A549 (cell line): ENCODE measurements around the gene FAN1. TPM values are rescaled to one million over a fixed set of nuclear protein-coding genes. Genes with fewer than 3 reads are reported as not detected.

Source experiments
- ATAC-seq, 2 experiments: fragments of 200-7000 bp in 1 of 2; fragments of >200 bp in 1 of 2; cut with Nextera tagmentation in 1 of 2; cut with Tn5 transposase in 1 of 2; 3 replicates each; pipeline versions ENCODE4 v1.8.0 to v1.9.1; 2018 to 2020; ENCODE audit warnings: mild to moderate bottlenecking in 1 of 2, moderate library complexity in 1 of 2
- CTCF ChIA-PET: fragments of 300-600 bp; sonication (Branson Sonifier 250); formaldehyde crosslinking; extraction: SDS; loops from one replicate; lab custom pipeline; 2021; ENCODE audit warnings: antibody characterized with exemption, inconsistent platforms; lab: Yijun Ruan, JAX
- POLR2A ChIA-PET: fragments of 350-600 bp; formaldehyde crosslinking; extraction: SDS; loops from one replicate; lab custom pipeline; 2021; ENCODE audit warnings: antibody characterized with exemption, inconsistent platforms; lab: Yijun Ruan, JAX
- DNase-seq, 2 experiments: peaks; one replicate each; pipeline versions ENCODE4 v3.0.0 to v3.0.0-alpha.2; 2011 to 2016; ENCODE audit warnings: low read depth in 1 of 2, low spot score in 1 of 2
- FAIRE-seq: peaks from 2 replicates; lab custom pipeline; 2011; peaks lifted over from hg19 to GRCh38; lab: Jason Lieb, UNC
- H3K27ac ChIP-seq, 2 experiments: fragments of >200 bp; sonication (Bioruptor Twin); formaldehyde crosslinking; 3 replicates each; pipeline ENCODE4 v1.5.1; 2016 to 2017
- H3K4me1 ChIP-seq: fragments of >200 bp; sonication (Bioruptor Twin); formaldehyde crosslinking; 3 replicates; pipeline ENCODE4 v1.6.1; 2016
- H3K4me2 ChIP-seq: fragments of >200 bp; sonication (Bioruptor Twin); formaldehyde crosslinking; 3 replicates; pipeline ENCODE4 v1.6.1; 2016
- H3K4me3 ChIP-seq: fragments of >200 bp; sonication (Bioruptor Twin); formaldehyde crosslinking; 3 replicates; pipeline ENCODE4 v1.5.1; 2016
- H3K9me3 ChIP-seq: fragments of >200 bp; sonication (Bioruptor Twin); formaldehyde crosslinking; 3 replicates; pipeline ENCODE4 v1.6.1; 2016
- BHLHE40 ChIP-seq: IDR thresholded peaks from 2 replicates; pipeline ENCODE4 v1.6.1; 2012; ENCODE audit warnings: low read depth, low read length, inconsistent platforms
- EHMT2 ChIP-seq: fragments of 200-600 bp; sonication (generic); IDR thresholded peaks from 2 replicates; pipeline ENCODE4 v1.6.1; 2016; ENCODE audit warnings: antibody characterized with exemption, low read depth, mild to moderate bottlenecking, moderate library complexity
- EP300 ChIP-seq, 2 experiments: fragments of >200 bp; sonication (Bioruptor Twin); formaldehyde crosslinking; IDR thresholded peaks; 2 replicates in 1 of 2; 3 replicates in 1 of 2; pipeline ENCODE4 v1.6.1; 2016 to 2017
- FOSL2 ChIP-seq, 2 experiments: fragments of 450-650 bp in 1 of 2; fragments of >200 bp in 1 of 2; sonication (Bioruptor Twin) in 1 of 2; formaldehyde crosslinking; IDR thresholded peaks; 2 replicates each; pipeline versions ENCODE4 v1.5.0 to v1.6.1; 2016 to 2020; ENCODE audit warnings: mild to moderate bottlenecking in 1 of 2, moderate library complexity in 1 of 2
- GATA3 ChIP-seq: IDR thresholded peaks from 2 replicates; pipeline ENCODE4 v1.6.1; 2012; ENCODE audit warnings: borderline replicate concordance
- HDAC2 ChIP-seq: fragments of 200-600 bp; sonication (generic); IDR thresholded peaks from 2 replicates; pipeline ENCODE4 v1.6.1; 2016
- HEYL ChIP-seq: fragments of 250-450 bp; sonication (Bioruptor Pico); IDR thresholded peaks from 2 replicates; pipeline ENCODE4 v1.8.0; 2021; ENCODE audit warnings: mild to moderate bottlenecking, moderate library complexity
- JUN ChIP-seq, 2 experiments: fragments of >200 bp; sonication (Bioruptor Twin); formaldehyde crosslinking; IDR thresholded peaks; 2 replicates in 1 of 2; 3 replicates in 1 of 2; pipeline ENCODE4 v1.6.1; 2016 to 2017
- KDM5A ChIP-seq: fragments of 200-600 bp; sonication (generic); IDR thresholded peaks from 2 replicates; pipeline ENCODE4 v1.6.1; 2016; ENCODE audit warnings: antibody characterized with exemption, mild to moderate bottlenecking
- MAFK ChIP-seq: fragments of 450-650 bp; IDR thresholded peaks from 2 replicates; pipeline ENCODE4 v1.6.1; 2014; ENCODE audit not compliant: partially characterized antibody
- NFE2L2 ChIP-seq: fragments of 150-350 bp; conservative IDR thresholded peaks from 2 replicates; pipeline ENCODE4 v1.6.1; 2014; ENCODE audit warnings: low read length
- NR3C1 ChIP-seq: fragments of >200 bp; sonication (Bioruptor Twin); formaldehyde crosslinking; IDR thresholded peaks from 3 replicates; pipeline ENCODE4 v1.6.1; 2017
- RAD21 ChIP-seq, 2 experiments: fragments of >200 bp in 1 of 2; sonication (Bioruptor Twin) in 1 of 2; formaldehyde crosslinking in 1 of 2; IDR thresholded peaks in 1 of 2; conservative IDR thresholded peaks in 1 of 2; 2 replicates in 1 of 2; 3 replicates in 1 of 2; pipeline ENCODE4 v1.6.1; 2012 to 2018; ENCODE audit warnings: inconsistent platforms in 1 of 2
- RNF2 ChIP-seq: fragments of 200-600 bp; sonication (generic); IDR thresholded peaks from 2 replicates; pipeline ENCODE4 v1.6.1; 2016; ENCODE audit warnings: low read depth, mild to moderate bottlenecking, antibody characterized with exemption, moderate library complexity, borderline replicate concordance
- TFCP2L1 ChIP-seq: fragments of 250-450 bp; sonication (Bioruptor Pico); IDR thresholded peaks from 2 replicates; pipeline ENCODE4 v1.5.0; 2021; ENCODE audit warnings: mild to moderate bottlenecking
- ZC3H11A ChIP-seq: fragments of 450-650 bp; IDR thresholded peaks from 2 replicates; pipeline ENCODE4 v1.6.1; 2014; ENCODE audit warnings: antibody characterized with exemption, mild to moderate bottlenecking
- ZFP36 ChIP-seq: fragments of 450-650 bp; IDR thresholded peaks from 2 replicates; pipeline ENCODE4 v1.6.1; 2014; ENCODE audit warnings: borderline replicate concordance; ENCODE audit not compliant: partially characterized antibody
- ZNF302 ChIP-seq: fragments of 250-450 bp; sonication (Bioruptor Pico); IDR thresholded peaks from 2 replicates; pipeline ENCODE4 v1.9.0; 2021; ENCODE audit warnings: inconsistent platforms, mild to moderate bottlenecking, moderate library complexity
- WGBS: methylation state at CpG from one replicate; pipeline ENCODE4 v1.1.6; 2017; ENCODE audit errors: missing lambda C conversion rate; 5-methylcytosine and 5-hydroxymethylcytosine counted together
- polyA plus RNA-seq, 4 experiments: library from polyadenylated mRNA; depleted of rRNA in 3 of 4; stranded (reverse); fragments of >200 nt; fragmentation: RNase III in 1 of 4; extraction: RNeasy Plus Mini Kit Qiagen cat#74134 plus additional on column Dnase treatment in 1 of 4; gene quantifications; 2 replicates in 3 of 4; 3 replicates in 1 of 4; pipeline ENCODE4 v1.2.3, GENCODE V29; 2011 to 2017
- TF ChIP-seq, protein P1 (sequence below): fragments of 200-600 bp; sonication (generic); IDR thresholded peaks from 2 replicates; pipeline ENCODE4 v1.6.1; 2016; ENCODE audit warnings: antibody characterized with exemption, mild to moderate bottlenecking, moderate library complexity
- TF ChIP-seq, protein P2 (sequence below): IDR thresholded peaks from 2 replicates; pipeline ENCODE4 v1.6.1; 2012
- TF ChIP-seq, protein P3 (sequence below): fragments of 250-450 bp; sonication (Bioruptor Pico); IDR thresholded peaks from 2 replicates; pipeline ENCODE4 v1.5.0; 2020; ENCODE audit warnings: low read depth, mild to moderate bottlenecking, moderate library complexity

FAN1 gene
- polyA plus RNA-seq, 2 of the 4 experiments (the other 2 are of a cell fraction) = 17.4 to 22.1 TPM

DNA sequence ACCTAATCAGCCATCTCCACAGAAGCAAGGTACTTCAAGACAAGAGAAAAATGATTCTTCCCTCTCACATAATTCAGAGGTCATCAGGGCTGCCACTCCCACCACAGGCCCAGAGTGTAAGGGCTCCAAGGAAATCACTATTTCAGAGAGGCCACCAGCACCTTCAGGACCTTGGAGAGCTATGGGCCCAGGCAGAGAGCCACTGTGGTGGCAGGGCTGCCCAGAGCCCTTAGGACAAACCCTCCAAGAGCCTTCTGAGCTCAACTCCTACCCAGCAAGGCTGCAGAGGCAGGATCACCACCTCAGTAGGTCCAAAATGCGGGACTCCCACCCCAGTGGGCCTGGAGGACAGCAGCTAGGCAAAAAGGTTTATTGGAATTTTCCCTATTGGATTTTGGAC, 17.9 kb upstream of the FAN1 start:
- ChIA-PET POLR2A (interaction anchor here (0.5 kb wide), 1 partner anchor 212 kb away, joined by 3 read pairs; no protein-coding TSS in a partner anchor), CTCF (interaction anchor here (1.9 to 2.3 kb wide), 2 partner anchors 10 to 243 kb away, joined by 5 to 7 read pairs; no protein-coding TSS in a partner anchor)
- DNase-seq = no peak
- H3K4me1 ChIP-seq = no peaks in the 10 kb centered on the region
- no peaks in the 10 kb centered on the region for H3K9me3 ChIP-seq
- no peak for FAIRE-seq
- 5% methylated on average over 1 of the region's 1 CpG for WGBS
- no peak overlapping the region for H3K27ac ChIP-seq
- H3K4me3 ChIP-seq = no peak overlapping the region
- TF ChIP-seq JUN (IDR thresholded peaks at IDR 0.05) (no peak), RNF2 (no peak), KDM5A (no peak), ZNF302 (no peak), HDAC2 (no peak), RAD21 (conservative IDR thresholded peaks at IDR 0.05 in 1 of 2, IDR thresholded peaks at IDR 0.05 in 1 of 2) (no peak), ZFP36 (no peak), TFCP2L1 (CRISPR knock-in tag) (no peak), EHMT2 (peak; percentile 64), EP300 (IDR thresholded peaks at IDR 0.05) (no peak), BHLHE40 (no peak), FOSL2 (IDR thresholded peaks at IDR 0.05) (no peak), FOSL2 (CRISPR knock-in tag; IDR thresholded peaks at IDR 0.05) (no peak), NR3C1 (no peak), GATA3 (no peak)
- TF ChIP-seq, protein P1, sequence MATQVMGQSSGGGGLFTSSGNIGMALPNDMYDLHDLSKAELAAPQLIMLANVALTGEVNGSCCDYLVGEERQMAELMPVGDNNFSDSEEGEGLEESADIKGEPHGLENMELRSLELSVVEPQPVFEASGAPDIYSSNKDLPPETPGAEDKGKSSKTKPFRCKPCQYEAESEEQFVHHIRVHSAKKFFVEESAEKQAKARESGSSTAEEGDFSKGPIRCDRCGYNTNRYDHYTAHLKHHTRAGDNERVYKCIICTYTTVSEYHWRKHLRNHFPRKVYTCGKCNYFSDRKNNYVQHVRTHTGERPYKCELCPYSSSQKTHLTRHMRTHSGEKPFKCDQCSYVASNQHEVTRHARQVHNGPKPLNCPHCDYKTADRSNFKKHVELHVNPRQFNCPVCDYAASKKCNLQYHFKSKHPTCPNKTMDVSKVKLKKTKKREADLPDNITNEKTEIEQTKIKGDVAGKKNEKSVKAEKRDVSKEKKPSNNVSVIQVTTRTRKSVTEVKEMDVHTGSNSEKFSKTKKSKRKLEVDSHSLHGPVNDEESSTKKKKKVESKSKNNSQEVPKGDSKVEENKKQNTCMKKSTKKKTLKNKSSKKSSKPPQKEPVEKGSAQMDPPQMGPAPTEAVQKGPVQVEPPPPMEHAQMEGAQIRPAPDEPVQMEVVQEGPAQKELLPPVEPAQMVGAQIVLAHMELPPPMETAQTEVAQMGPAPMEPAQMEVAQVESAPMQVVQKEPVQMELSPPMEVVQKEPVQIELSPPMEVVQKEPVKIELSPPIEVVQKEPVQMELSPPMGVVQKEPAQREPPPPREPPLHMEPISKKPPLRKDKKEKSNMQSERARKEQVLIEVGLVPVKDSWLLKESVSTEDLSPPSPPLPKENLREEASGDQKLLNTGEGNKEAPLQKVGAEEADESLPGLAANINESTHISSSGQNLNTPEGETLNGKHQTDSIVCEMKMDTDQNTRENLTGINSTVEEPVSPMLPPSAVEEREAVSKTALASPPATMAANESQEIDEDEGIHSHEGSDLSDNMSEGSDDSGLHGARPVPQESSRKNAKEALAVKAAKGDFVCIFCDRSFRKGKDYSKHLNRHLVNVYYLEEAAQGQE = peak; percentile 90
- TF ChIP-seq, protein P2, sequence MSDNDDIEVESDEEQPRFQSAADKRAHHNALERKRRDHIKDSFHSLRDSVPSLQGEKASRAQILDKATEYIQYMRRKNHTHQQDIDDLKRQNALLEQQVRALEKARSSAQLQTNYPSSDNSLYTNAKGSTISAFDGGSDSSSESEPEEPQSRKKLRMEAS = no peak
- TF ChIP-seq, protein P3, sequence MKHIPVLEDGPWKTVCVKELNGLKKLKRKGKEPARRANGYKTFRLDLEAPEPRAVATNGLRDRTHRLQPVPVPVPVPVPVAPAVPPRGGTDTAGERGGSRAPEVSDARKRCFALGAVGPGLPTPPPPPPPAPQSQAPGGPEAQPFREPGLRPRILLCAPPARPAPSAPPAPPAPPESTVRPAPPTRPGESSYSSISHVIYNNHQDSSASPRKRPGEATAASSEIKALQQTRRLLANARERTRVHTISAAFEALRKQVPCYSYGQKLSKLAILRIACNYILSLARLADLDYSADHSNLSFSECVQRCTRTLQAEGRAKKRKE (CRISPR knock-in tag) = no peak
- no peak overlapping the region for H3K4me2 ChIP-seq
- peak; percentile 61 to 85 for ATAC-seq

DNA sequence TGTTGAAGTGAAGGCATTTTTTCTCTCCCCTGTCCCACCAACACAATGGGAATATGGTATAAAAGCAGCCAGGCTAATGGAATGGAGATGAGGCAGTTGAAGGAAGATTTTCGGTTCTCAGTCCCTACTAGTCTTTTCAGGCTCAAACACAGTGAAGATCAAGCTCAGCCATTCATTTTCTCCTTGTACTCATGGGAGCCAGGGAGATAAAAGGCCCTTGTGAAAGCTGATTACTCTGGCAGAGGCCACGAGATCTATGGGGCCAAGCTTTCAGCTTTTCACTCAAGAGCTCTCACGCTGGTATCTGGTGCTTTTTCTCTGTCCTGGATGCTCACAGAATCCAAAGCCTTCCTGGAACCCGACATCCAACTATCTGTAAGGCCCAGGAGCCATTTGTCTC, 14.5 kb upstream of the FAN1 start:
- no peak for FAIRE-seq
- H3K4me3 ChIP-seq = no peak overlapping the region
- TF ChIP-seq MAFK = no peak
- no peak for TF ChIP-seq HDAC2
- no peak for TF ChIP-seq NFE2L2
- TF ChIP-seq ZC3H11A = no peak
- TF ChIP-seq HEYL (CRISPR knock-in tag) = no peak
- TF ChIP-seq NR3C1 = no peak
- TF ChIP-seq, all 56 proteins: peak for 0
- DNase-seq = no peak
- no peak for ATAC-seq
- CTCF ChIA-PET = interaction anchor here (2.0 kb wide), 1 partner anchor 240 kb away, joined by 7 read pairs; no protein-coding TSS in a partner anchor
- H3K9me3 ChIP-seq = no peaks in the 10 kb centered on the region
- no peak overlapping the region for H3K4me2 ChIP-seq
- 8% methylated on average over 4 of the region's 4 CpGs for WGBS
- no peak overlapping the region for H3K27ac ChIP-seq
- H3K4me1 ChIP-seq = 0 out of 3 replicates have a peak, but pooled peaks cover 3% of the 10 kb centered on the region
- POLR2A ChIA-PET = no interaction called here
